Stimulated activated CD4-positive, alpha-beta T cell treated with anti-CD3 and anti-CD28 coated beads, Interleukin-12 subunit alpha, Interleukin-12 subunit beta, amount 100 ng/mL, for 48 hours (primary cell): ENCODE results near the gene THSD4.
"Not testable (repeated sequence)": the region's sequence is repeated elsewhere in the genome, so short reads cannot be mapped to it uniquely, and the experiment has no call there.

Experiments used
- DNase-seq, 3 donors: peaks; one replicate each; pipeline ENCODE4 v3.0.0-alpha.2; 2020; ENCODE audit warnings: low read depth in 2 of 3, low spot score in 1 of 3

The THSD4 gene

DNA sequence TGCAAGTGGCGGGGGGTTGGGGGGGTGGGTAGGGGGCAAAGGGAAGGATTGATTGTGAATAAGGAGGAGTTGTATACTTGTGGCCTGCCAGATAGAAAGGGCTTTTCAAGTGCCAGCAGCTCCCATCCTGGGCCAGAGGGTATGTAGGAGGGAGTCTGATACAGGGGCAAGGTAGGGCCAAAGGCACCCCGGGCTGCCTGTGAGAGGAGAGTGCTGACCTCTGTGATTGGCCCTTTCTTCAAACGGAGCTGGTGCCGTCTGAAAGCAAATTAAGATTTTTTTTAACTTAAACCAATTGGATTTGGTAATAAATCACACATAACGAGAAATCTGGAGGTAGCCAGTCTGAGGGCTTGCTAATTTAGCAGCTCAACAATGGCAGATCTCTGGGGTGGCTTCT is 229.9 kb downstream of the THSD4 start:
- DNase-seq: no peak

DNA sequence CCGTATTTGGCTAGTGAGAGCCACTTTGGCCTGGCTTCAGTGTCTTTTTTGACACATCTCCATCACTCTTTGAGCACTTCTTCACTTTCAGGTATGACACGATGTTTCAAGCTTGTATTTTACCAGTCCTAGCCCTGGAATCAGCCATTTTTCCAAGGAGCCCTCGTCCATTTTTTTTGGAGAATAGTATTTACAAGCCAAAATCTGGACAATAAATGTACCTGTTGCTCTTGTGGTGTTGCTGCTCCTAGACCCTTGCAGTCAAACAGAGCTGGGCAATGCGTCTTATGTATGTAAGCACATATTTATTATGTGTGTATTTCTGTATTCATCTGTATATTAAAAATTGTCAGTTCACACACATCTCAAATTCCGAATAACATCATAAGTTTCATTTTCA is 231.2 kb downstream of the THSD4 start:
- no peak for DNase-seq

- no peak for DNase-seq
These were observed 233.3 kb downstream of the THSD4 start for GRCh38 chr15:71348597-71348996.

DNA sequence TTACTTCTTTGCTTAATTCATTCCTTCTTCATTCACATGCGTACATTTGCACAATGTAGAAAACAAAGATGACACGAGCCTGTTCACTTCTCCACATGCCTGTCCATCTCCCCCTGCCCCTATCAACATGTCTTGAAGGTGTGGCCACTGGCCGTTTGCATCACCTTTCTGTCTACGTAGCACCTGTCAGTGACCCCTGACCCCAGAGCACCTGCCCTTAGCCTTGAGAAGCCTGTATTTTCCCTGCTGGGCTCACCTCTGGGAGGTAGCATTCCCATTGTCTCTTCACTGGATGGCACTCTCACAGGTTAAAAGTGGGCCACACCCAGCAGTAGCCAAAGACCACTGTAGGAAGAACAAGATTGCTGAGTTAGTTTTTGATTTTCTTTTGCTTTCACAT is 234.1 kb downstream of the THSD4 start:
- no peak for DNase-seq

- no peak for DNase-seq
These were observed 234.7 kb downstream of the THSD4 start for GRCh38 chr15:71349736-71350526.

- DNase-seq: no peak
These were observed 235.5 kb downstream of the THSD4 start for GRCh38 chr15:71350622-71351378.

- no peak for DNase-seq
These were observed 236.9 kb downstream of the THSD4 start for GRCh38 chr15:71352125-71352524.

- no peak for DNase-seq
These were observed 237.5 kb downstream of the THSD4 start for GRCh38 chr15:71352765-71353164.

GRCh38 chr15:71353171-71353570 is 237.9 kb downstream of the THSD4 start:
- no peak for DNase-seq

DNA sequence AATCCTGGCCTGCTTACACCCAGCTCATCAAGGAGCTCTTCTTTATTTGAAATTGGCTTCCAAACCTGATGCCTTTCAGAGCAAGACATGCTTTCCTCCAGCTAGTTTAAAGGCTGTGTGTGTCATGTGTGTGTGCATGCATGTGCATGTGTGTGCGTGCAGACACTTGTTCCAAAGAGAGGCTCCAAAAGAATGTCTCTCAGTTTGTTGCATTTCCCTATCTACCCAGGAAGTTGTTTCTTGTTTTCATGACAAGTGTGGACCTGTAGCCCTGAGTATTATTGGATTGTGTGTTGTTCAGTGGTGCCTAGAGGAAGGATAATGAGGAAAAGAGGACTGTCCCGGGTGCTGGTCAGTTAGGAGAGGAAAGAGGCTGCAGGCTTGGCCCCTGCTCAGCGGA is 240.0 kb downstream of the THSD4 start:
- DNase-seq: no peak

DNA sequence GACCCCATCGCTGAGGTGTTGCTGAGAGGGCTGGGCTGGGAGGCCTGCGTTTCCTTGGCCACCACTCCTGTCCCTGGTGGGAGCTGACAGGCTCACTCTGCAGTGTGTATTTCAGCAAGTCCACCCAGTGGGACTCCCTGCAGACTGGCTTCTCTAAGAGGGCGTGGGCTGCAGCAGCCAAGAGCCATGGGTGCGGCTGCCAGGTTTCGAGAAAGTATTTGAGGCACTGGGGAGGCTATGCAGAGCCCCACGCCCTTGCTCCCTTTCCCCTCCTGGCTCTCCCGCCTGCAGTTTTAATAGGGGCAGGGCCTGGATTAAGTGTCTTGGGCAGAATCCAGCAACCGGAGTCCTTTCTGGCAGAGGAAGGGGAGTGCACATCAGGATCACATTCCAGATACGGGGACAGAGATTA is 242.1 kb downstream of the THSD4 start:
- DNase-seq: no peak

- DNase-seq: no peak
These were observed 242.7 kb downstream of the THSD4 start for GRCh38 chr15:71357967-71358366.

GRCh38 chr15:71359246-71359645 is 244.0 kb downstream of the THSD4 start:
- DNase-seq: no peak

GRCh38 chr15:71362556-71362955 is 247.3 kb downstream of the THSD4 start:
- DNase-seq: no peak

GRCh38 chr15:71362987-71363968 is 248.0 kb downstream of the THSD4 start:
- DNase-seq: no peak

DNA sequence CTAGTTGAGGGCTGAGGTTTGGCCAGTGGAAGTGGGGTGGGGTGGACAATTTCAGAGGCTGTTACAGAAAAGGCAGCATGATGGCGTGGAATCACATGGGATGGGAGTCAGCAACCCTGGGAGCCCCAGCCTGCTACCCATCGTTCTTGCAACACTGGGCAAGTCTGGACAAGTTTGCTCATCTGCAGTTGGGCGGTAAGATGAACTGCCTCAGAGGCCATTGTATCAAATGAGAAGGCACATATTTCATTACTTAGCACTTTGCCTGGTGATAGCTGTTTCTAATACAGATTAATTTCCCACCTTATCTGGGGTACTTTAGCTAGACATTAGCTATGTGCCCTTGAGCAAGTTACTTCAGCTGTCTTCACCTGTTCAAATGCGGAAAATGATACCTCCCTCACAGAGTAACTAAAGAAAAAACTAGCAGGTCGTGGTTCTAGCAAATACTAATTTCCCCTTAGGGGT is 248.9 kb downstream of the THSD4 start:
- no peak for DNase-seq

DNA sequence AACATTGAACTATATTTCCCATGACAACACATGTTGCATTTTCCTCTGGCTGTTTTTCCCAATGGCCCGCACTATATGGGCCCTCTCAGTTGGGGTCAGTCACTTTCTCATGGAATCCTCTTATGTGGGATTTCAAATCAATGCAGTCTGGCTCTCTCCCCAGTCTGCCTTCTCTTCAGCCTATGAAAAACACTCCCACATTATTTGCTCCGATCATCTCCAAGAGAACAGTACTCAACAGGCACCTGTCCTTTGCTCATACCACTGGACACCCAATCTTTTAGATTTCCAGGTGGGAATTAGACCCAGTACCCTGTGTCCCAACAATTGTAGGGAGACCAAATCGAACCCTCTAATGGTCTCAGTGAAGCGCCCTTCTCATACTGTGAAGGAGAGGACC is 251.3 kb downstream of the THSD4 start:
- no peak for DNase-seq

DNA sequence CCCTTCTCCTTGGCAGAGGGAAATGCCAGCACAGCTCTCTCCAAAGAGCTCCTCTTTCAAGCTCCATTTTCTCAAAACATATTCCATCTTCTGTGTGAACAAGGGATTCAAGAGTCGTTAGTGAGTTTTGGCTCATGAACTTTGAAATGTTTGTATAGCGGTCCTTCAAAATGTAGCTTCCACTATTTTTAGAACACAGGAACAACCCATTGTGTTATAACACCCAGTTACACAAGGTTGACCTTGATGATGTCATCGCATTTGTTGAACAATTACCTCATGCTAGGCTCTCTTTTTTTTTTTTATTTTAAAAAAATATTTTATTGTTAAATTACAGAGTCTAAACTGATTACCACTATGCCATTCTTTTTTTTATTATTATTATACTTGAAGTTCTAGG is 251.7 kb downstream of the THSD4 start:
- no peak for DNase-seq

- DNase-seq: not testable (repeated sequence)
These were observed 252.5 kb downstream of the THSD4 start for GRCh38 chr15:71367737-71368136.

- DNase-seq: peak in 1 of 3 donors; percentile 0
These were observed 257.5 kb downstream of the THSD4 start for GRCh38 chr15:71372769-71373168.

- no peak for DNase-seq
These were observed 258.6 kb downstream of the THSD4 start for GRCh38 chr15:71373917-71374316.
